Neural crest cell (in vitro differentiated cells): ENCODE measurements around the gene ETV3. TPM values are rescaled to one million over a fixed set of nuclear protein-coding genes. Genes with fewer than 3 reads are reported as not detected.
"Not testable (repeated sequence)": the region's sequence is repeated elsewhere in the genome, so short reads cannot be mapped to it uniquely, and the experiment has no call there.

Experiments
- DNase-seq: peaks from one replicate; pipeline ENCODE4 v3.0.0; 2021; ENCODE audit warnings: low read depth, mixed read lengths, low spot score
- H3K27ac Mint-ChIP-seq: one replicate; pipeline ENCODE4 v1.8.0; 2021; ENCODE audit warnings: mild to moderate bottlenecking, mixed read lengths; ENCODE audit not compliant: unreplicated experiment
- H3K27me3 Mint-ChIP-seq: 2 replicates; pipeline ENCODE4 v1.8.0; 2021; ENCODE audit warnings: low read depth, mild to moderate bottlenecking, mixed read lengths
- H3K36me3 Mint-ChIP-seq: 2 replicates; pipeline ENCODE4 v1.8.0; 2021; ENCODE audit warnings: low read depth, mild to moderate bottlenecking, mixed read lengths
- H3K4me1 Mint-ChIP-seq: 2 replicates; pipeline ENCODE4 v1.8.0; 2021; ENCODE audit warnings: mixed read lengths
- H3K4me3 Mint-ChIP-seq: one replicate; pipeline ENCODE4 v1.8.0; 2021; ENCODE audit warnings: mild to moderate bottlenecking, mixed read lengths
- H3K9me3 Mint-ChIP-seq: 2 replicates; pipeline ENCODE4 v1.8.0; 2021; ENCODE audit warnings: mixed read lengths
- total RNA-seq: library from RNA; stranded (reverse); gene quantifications from 2 replicates; pipeline ENCODE4 v1.2.1, GENCODE V29; 2021
- TF ChIP-seq, protein P1 (sequence below): fragments of 200-600 bp; sonication (generic); conservative IDR thresholded peaks from 2 replicates; pipeline ENCODE4 v1.5.0; 2021; ENCODE audit warnings: antibody characterized with exemption, mild to moderate bottlenecking

Gene ETV3
- total RNA-seq, 1 donor from 2014 or later = 29.7 TPM

DNA sequence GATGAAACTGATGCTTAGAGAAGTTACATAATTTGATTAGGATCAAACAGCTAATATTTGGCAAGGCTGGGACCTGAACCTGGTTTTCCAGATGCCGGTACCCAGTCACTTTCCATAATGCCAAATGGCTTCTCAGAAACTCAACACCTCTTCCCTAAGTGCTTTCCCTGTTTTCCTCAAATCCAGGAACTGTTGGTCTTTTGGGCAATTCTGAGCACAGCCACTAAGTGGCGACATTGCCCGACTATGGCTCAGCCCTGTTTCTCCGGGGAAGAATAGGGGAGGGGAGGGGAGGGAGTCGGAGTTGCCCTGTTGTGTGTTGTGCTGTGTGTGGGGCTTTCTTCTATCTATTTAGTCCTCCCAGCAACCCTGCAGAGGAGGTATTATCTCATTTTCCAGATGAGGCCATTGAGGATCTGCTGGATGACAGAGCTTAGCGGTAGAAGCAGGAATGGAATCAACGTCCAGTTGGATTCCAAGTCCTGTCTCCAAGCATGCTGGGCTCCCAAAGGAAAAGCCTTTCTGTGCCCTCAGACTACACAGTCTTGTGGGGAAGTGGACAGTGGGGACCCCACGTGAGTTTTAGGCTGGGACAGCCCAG is 33.8 kb upstream of the ETV3 start:
- not testable (repeated sequence) for H3K27ac Mint-ChIP-seq, H3K9me3 Mint-ChIP-seq, H3K4me1 Mint-ChIP-seq, H3K36me3 Mint-ChIP-seq, H3K4me3 Mint-ChIP-seq, H3K27me3 Mint-ChIP-seq
- DNase-seq = peak; percentile 23
- TF ChIP-seq, protein P1, sequence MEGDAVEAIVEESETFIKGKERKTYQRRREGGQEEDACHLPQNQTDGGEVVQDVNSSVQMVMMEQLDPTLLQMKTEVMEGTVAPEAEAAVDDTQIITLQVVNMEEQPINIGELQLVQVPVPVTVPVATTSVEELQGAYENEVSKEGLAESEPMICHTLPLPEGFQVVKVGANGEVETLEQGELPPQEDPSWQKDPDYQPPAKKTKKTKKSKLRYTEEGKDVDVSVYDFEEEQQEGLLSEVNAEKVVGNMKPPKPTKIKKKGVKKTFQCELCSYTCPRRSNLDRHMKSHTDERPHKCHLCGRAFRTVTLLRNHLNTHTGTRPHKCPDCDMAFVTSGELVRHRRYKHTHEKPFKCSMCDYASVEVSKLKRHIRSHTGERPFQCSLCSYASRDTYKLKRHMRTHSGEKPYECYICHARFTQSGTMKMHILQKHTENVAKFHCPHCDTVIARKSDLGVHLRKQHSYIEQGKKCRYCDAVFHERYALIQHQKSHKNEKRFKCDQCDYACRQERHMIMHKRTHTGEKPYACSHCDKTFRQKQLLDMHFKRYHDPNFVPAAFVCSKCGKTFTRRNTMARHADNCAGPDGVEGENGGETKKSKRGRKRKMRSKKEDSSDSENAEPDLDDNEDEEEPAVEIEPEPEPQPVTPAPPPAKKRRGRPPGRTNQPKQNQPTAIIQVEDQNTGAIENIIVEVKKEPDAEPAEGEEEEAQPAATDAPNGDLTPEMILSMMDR = peak; percentile 57

DNA sequence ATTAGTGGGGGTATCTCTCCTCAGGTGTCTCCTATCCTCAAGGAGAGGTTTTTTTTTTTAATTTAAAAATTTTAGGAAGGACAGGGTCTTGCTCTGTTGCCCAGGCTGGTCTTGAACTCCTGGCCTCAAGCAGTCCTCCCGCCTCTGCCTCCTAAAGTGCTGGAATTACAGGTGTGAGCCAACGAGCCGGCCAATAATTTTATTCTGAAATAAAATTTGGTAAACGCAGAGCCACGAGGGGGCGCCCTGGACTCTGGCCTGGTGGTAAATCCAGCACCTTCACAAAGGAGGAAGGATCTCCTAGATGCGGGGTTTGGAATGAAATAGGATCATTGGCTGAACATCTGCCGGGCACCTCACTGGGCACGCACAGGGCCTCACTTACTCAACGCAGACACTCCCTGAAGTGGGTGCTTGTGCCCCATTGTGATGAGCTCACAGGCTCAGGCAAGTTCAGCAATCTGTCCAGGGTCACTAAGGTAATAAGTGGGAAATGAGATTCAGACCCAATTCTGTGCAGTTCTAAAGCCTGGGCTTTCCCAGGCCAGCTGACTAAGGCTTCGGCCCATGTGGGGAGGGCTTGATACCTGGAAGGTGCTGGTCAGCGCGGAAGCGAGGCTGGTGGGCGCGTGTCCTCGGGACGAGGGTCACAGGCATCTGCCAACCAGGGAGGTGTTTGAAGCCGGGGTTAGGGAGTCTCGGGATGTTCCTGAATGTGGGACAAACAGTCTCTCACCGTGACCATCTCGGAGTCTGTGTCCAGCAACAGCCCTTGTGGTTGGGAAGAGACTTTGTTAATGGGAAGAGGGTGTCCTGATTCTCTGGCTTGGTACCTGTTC is 32.7 kb upstream of the ETV3 start:
- peak; percentile 69 for DNase-seq
- no peaks in the 10 kb centered on the region for H3K36me3 Mint-ChIP-seq
- no peaks in the 10 kb centered on the region for H3K4me1 Mint-ChIP-seq
- peaks cover 4% of the 10 kb centered on the region for H3K27me3 Mint-ChIP-seq
- H3K27ac Mint-ChIP-seq = no peak overlapping the region
- H3K9me3 Mint-ChIP-seq = no peaks in the 10 kb centered on the region
- no peak overlapping the region for H3K4me3 Mint-ChIP-seq
- TF ChIP-seq, protein P1 = peak; percentile 68

DNA sequence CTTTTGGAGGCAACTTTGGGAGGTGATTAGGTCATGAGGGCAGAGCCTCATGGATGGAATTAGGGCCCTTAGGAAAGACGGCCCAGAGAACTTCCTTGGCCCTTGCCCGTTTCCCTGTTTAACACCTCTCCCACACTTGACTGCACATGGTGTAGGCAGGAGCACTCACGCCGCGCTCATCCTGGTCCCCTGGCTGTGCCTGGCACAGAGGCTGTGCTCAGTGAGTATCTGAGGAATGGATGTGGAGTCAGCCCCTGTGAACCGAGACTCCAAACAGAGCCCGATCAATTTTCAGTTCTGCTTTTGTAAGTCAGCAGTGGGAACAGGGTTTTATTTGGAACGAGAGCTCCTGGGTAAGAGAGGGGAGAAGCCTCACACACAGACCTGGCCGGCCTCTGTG is 29.8 kb upstream of the ETV3 start:
- no peak overlapping the region for H3K4me3 Mint-ChIP-seq
- H3K36me3 Mint-ChIP-seq = no peaks in the 10 kb centered on the region
- peaks cover 3% of the 10 kb centered on the region for H3K4me1 Mint-ChIP-seq
- H3K27me3 Mint-ChIP-seq = peaks cover 6% of the 10 kb centered on the region
- H3K27ac Mint-ChIP-seq = no peak overlapping the region
- DNase-seq = no peak
- no peaks in the 10 kb centered on the region for H3K9me3 Mint-ChIP-seq
- TF ChIP-seq, protein P1 = no peak

DNA sequence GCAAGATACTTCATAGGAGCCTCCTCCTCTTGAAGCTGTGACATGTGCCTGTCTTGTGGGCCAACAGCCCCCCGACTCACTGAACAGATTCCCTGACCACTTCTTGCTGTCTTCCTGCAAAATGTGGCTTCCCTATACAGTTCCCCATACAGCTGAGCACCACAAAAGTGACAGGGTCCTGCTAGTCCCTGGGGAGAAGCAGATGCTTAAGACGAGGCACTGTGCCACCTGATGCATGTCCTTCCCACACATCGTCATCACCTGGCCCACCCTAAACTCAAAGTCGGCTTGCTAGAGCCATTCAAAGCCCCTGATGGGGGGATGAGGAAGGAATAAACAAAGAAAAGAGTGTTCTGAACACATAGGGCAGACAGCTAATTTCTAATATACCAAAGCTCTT is 29.2 kb upstream of the ETV3 start:
- TF ChIP-seq, protein P1 = no peak
- Mint-ChIP-seq H3K4me3 (no peak overlapping the region), H3K9me3 (no peaks in the 10 kb centered on the region), H3K27ac (no peak overlapping the region), H3K36me3 (no peaks in the 10 kb centered on the region), H3K27me3 (peaks cover 6% of the 10 kb centered on the region), H3K4me1 (peaks cover 3% of the 10 kb centered on the region)
- no peak for DNase-seq

DNA sequence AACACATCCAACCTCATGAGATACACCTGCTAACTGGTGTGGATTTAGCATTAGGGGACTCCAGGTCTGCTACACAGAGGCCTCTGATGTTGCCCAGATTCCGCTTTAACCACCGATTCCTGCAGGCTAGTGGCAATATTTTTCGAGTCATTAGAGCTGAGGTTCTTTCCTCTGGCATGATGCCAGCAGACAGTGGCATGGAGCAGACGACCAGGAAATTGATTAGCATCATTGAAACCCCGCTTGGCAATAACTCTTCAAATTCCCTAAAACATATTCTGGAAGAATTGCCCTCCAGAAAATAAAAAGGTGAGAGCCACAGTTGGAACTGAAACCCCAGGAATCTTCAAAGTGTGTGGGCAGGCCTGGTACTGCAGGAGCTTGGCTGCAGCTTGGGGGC is 28.4 kb upstream of the ETV3 start:
- Mint-ChIP-seq H3K4me3 (no peak overlapping the region), H3K36me3 (no peaks in the 10 kb centered on the region), H3K27ac (no peak overlapping the region), H3K9me3 (no peaks in the 10 kb centered on the region), H3K4me1 (peaks cover 4% of the 10 kb centered on the region), H3K27me3 (peaks cover 6% of the 10 kb centered on the region)
- TF ChIP-seq, protein P1 = no peak
- DNase-seq = no peak
